GM10266 (cell line): ENCODE measurements around the gene CRAT.
"Not testable (repeated sequence)": the region's sequence is repeated elsewhere in the genome, so short reads cannot be mapped to it uniquely, and the experiment has no call there.

ENCODE experiments used
- DNase-seq: peaks from one replicate; pipeline ENCODE4 v3.0.0; 2012; ENCODE audit errors: extremely low spot score
- TF ChIP-seq, protein P1 (sequence below): IDR thresholded peaks from 2 replicates; pipeline ENCODE4 v1.5.1; 2012; ENCODE audit warnings: mild to moderate bottlenecking, low read depth; ENCODE audit not compliant: control insufficient read depth, insufficient read depth; ENCODE audit errors: missing control alignments

The CRAT gene

GRCh38 chr9:129128689-129129088 is 18.1 kb upstream of the CRAT start:
- TF ChIP-seq, protein P1, sequence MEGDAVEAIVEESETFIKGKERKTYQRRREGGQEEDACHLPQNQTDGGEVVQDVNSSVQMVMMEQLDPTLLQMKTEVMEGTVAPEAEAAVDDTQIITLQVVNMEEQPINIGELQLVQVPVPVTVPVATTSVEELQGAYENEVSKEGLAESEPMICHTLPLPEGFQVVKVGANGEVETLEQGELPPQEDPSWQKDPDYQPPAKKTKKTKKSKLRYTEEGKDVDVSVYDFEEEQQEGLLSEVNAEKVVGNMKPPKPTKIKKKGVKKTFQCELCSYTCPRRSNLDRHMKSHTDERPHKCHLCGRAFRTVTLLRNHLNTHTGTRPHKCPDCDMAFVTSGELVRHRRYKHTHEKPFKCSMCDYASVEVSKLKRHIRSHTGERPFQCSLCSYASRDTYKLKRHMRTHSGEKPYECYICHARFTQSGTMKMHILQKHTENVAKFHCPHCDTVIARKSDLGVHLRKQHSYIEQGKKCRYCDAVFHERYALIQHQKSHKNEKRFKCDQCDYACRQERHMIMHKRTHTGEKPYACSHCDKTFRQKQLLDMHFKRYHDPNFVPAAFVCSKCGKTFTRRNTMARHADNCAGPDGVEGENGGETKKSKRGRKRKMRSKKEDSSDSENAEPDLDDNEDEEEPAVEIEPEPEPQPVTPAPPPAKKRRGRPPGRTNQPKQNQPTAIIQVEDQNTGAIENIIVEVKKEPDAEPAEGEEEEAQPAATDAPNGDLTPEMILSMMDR: no peak
- no peak for DNase-seq

DNA sequence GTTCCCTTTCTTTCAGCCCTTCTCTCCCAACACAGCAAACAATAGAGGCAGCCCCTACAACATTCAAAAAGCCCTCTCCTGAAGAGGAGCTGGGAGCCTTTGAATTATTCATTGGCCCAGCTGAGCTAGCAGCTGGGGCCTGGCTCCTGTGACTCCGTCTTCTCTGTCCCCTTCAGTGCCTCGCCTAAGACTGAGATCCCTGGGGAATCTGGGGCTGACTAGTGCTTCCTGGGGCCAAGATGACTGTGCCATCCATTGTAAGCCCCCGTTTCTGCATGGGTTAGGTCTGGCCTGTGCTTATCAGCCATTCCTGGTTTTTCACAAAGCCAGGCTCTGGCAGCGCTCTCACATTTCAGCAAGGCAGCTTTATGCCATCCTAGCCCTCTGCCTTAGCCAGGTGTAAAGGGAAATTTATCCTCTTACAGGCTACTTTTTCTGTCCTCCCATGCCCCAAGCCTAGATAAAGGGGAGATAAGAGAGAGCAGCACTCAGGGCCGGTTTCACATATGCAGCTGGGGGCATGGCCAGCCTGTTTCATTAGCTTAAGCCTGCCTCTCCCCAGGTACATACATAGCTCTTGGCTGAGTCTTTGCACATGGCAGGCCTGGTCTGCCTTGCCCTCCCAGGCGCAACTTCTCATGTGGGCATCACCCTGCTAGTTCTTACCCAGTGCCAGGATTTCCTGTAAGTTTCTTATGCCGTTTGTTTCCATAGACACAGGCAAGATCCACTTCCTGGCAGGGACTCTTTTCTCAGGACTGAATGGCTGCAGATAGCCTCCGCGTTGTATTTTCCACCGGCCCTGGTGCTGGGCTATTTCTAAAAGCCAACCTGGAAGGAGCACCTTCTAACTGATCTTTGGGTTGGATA is 16.4 kb upstream of the CRAT start:
- TF ChIP-seq, protein P1: no peak
- DNase-seq: no peak

DNA sequence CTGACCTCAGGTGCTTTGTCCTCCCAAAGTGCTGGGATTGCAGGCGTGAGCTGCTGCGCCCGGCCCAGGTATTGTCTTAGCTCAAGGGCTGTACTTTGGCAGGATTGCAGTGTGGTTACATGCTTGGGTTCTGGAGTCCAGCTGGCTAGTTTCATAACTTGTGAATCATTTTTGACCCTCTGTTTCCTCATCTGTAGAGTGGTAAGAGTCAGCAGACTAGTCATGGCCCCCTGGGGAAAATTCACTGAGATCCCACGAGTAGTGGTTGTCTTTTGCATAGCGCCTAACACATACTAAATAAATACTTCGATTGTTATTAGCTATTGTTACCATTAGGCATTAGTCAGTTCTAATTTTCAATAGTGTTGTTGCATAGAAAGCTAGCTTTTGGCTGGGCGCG is 14.9 kb upstream of the CRAT start:
- no peak for DNase-seq
- TF ChIP-seq, protein P1: no peak

GRCh38 chr9:129124506-129125069 is 14.0 kb upstream of the CRAT start:
- no peak for DNase-seq
- TF ChIP-seq, protein P1: no peak

DNA sequence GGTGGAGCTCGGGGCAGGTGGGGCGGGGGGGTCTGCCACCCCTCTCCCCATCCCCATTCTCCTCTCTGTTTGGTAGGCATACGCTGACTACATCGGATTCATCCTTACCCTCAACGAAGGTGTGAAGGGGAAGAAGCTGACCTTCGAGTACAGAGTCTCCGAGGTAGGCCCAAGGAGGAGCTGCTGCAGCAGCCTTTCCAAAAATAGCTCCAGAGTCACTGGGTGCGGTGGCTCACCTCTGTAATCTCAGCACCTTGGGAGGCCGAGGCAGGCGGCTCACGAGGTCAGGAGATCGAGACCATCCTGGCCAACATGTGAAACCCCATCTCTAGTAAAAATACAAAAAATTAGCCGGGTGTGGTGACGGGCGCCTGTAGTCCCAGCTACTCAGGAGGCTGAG is 12.4 kb upstream of the CRAT start:
- DNase-seq: not testable (repeated sequence)

GRCh38 chr9:129122133-129122532 is 11.5 kb upstream of the CRAT start:
- TF ChIP-seq, protein P1: no peak
- no peak for DNase-seq

DNA sequence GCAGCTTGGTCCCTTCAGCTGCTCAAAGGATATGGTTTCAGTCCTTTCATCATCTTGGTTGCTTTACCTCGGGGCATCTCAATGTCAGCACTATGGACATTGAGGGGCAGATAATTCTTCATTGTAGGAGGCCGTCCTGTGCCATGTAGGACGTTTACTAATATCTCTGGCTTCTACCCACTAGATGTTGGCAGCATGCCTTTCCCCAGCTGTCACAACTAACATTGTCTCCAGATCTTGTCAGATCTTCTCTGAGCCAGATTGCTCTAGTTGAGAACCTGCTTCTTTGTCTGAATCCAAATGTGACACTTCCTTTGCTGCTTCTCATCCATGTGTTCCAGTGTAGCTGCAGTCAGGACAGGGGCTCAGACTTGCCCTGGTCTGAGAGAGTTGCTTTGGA is 10.9 kb upstream of the CRAT start:
- TF ChIP-seq, protein P1: no peak
- DNase-seq: no peak
